C4-2B (cell line): ENCODE data around the gene MRPL40.

Experiments
- ZFX ChIP-seq: fragments of 450-650 bp; IDR thresholded peaks from 2 replicates; pipeline ENCODE4 v1.6.1; 2017
- TF ChIP-seq, protein P1 (sequence below): fragments of 450-650 bp; conservative IDR thresholded peaks from 2 replicates; pipeline ENCODE4 v1.5.1; 2017; ENCODE audit warnings: mild to moderate bottlenecking

DNA sequence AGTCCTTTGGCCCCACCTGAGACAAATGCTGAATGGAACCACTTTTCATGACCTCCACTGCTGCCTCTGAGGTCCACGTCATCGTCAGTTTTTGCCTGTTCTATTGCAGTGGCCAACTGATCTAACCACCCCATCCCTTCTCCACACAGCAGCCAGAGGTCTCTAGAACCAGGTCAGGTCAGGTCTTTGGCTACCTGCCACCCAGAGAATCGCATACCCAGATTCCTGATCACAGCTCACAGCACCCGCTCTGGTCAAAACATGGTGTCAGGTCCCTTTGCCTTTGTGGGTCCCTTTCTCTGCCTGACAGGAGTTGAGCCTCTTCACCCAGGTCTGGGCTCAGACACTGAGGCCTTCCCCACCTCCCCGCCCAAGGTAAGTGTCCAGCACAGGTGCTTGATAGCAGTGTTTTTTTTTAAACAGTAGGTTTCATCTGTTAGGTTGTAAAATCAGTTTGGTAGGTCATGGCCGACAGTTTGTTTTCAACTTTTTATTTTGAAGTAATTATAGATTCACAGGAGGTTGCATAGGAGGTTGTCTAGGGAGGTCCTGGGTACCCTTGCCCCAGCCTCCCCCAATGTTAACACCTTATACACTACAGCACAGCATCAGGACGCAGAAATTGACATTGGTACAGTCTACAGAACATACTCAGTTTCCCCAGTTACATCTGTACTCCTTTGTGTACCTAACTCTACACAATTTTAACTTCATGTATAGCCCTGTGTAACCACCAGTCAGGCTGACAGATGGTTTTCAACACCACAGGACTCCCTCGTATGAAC, 8.3 kb downstream of the MRPL40 start:
- TF ChIP-seq, protein P1, sequence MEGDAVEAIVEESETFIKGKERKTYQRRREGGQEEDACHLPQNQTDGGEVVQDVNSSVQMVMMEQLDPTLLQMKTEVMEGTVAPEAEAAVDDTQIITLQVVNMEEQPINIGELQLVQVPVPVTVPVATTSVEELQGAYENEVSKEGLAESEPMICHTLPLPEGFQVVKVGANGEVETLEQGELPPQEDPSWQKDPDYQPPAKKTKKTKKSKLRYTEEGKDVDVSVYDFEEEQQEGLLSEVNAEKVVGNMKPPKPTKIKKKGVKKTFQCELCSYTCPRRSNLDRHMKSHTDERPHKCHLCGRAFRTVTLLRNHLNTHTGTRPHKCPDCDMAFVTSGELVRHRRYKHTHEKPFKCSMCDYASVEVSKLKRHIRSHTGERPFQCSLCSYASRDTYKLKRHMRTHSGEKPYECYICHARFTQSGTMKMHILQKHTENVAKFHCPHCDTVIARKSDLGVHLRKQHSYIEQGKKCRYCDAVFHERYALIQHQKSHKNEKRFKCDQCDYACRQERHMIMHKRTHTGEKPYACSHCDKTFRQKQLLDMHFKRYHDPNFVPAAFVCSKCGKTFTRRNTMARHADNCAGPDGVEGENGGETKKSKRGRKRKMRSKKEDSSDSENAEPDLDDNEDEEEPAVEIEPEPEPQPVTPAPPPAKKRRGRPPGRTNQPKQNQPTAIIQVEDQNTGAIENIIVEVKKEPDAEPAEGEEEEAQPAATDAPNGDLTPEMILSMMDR: no peak
- no peak for TF ChIP-seq ZFX
